DND-41 (cell line): ENCODE results near the gene EPC1.

Experiments
- EZH2 ChIP-seq: IDR thresholded peaks from 3 replicates; pipeline ENCODE4 v1.6.1; 2012; ENCODE audit warnings: borderline replicate concordance, low read depth, mild to moderate bottlenecking, moderate library complexity, low read length, inconsistent platforms; ENCODE audit not compliant: severe bottlenecking
- TF ChIP-seq, protein P1 (sequence below): IDR thresholded peaks from 2 replicates; pipeline ENCODE4 v1.5.1; 2012; ENCODE audit warnings: borderline replicate concordance, low read length, moderate library complexity, mild to moderate bottlenecking; ENCODE audit not compliant: poor library complexity, severe bottlenecking; ENCODE audit errors: extremely low read depth

DNA sequence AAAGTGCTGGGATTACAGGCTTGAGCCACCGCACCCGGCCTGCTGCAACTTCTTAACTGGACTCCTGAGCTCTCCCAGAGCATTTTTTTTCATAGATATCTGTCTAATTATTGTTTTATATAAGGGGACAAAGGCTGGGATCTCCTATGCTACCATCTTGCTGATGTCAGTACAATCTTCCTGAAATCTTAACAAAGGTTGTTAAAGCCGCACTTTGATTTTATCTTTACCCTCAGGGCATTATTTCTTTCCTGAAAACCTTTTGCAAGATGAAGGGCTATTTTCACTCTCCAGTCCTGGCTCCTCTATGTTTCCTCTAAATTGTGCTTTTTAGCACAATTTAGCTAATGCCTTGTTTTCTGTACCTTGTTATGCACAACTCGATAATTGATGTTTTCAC lies 102.9 kb downstream of the EPC1 start:
- TF ChIP-seq, protein P1, sequence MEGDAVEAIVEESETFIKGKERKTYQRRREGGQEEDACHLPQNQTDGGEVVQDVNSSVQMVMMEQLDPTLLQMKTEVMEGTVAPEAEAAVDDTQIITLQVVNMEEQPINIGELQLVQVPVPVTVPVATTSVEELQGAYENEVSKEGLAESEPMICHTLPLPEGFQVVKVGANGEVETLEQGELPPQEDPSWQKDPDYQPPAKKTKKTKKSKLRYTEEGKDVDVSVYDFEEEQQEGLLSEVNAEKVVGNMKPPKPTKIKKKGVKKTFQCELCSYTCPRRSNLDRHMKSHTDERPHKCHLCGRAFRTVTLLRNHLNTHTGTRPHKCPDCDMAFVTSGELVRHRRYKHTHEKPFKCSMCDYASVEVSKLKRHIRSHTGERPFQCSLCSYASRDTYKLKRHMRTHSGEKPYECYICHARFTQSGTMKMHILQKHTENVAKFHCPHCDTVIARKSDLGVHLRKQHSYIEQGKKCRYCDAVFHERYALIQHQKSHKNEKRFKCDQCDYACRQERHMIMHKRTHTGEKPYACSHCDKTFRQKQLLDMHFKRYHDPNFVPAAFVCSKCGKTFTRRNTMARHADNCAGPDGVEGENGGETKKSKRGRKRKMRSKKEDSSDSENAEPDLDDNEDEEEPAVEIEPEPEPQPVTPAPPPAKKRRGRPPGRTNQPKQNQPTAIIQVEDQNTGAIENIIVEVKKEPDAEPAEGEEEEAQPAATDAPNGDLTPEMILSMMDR, result no peak
- TF ChIP-seq EZH2, result no peak
